NAMALWA (cell line): Measurements from ENCODE around the gene DBX2.
"Not testable (repeated sequence)": the region's sequence is repeated elsewhere in the genome, so short reads cannot be mapped to it uniquely, and the experiment has no call there.

ENCODE experiments used
- DNase-seq: peaks from one replicate; pipeline ENCODE4 v3.0.0-alpha.2; 2015; ENCODE audit warnings: low spot score

Gene DBX2

DNA sequence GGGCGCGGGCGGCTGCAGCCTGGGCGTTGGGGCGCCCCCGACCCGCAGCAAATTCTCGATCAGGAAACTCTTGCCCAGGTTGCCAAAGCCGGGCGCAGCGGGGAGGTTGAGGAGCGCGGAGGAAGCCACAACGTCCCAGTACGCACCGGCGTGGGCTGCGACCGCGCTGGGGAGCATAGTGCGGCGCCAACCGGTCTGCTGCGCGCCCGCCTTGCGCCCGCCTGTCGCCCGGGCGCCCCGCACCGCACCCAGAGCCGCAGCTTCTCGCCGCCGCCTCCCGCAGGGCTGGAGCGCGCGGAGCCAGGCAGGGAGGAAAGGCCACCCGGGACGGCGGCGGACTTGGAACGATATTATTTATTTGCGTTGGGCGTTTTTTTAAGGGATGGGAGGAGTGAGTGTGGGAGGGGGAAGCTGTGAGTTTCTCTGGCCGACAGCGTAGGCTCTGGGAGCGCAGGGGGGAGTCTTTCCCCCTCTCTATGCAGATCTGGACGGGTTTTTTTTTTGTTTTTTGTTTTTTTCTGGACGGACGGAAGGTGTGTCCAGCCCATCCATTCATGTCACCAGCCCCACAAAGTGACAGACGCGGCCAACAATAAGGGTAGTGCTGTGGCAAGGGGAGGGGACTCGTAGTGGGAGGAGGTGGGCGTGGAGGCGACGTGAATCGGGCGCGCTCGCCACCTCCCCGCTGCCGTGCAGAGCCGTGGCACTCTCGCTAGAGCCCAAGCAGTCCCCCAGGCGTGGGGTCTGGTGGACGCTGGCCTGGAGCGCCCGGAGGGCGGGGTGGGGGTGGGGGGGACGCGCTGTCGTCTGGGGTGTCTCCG is at the start of gene DBX2:
TSS of gene DBX2 (minus strand) at position 349 of the 821 bp plus-strand sequence. CDS start at position 177, 172 bp downstream.
- no peak for DNase-seq

GRCh38 chr12:45098766-45099165 is 47.9 kb upstream of the DBX2 start:
- no peak for DNase-seq

DNA sequence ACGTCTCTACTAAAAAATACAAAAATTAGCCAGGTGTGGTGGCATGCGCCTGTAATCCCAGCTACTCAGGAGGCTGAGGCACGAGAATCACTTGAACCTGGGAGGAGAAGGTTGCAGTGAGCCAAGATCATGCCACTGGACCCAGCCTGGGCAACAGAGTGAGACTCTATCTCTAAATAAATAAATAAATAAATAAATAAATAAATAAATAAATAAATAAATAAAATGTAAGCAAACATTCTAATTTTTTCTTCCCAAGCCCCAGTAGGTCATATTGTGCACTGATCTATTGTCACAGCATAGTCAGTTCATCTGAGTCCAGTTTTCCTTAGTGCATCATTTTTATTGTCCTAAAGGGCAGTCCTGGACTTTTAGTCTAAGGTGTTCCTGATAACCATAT is 44.5 kb upstream of the DBX2 start:
- not testable (repeated sequence) for DNase-seq

DNA sequence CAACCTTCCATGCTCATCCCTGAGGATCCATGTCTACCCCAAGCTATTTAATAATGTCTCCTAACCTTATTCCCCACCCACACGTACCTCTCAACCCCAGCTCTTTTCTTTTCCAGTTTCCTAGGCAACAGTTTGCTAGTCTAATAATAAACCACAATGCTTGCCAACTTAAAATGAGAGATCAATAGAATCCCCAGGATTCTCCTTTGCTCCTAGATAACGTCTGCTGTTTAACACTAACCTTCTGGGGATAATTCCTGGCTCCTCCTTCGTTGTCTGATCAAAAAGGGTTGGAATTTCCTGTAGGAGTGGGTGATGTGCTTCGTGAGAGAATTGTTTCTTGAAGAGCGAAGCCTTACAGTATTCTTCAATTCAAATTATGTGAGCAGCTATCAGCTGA is 42.2 kb upstream of the DBX2 start:
- no peak for DNase-seq

GRCh38 chr12:45089411-45090075 is 38.6 kb upstream of the DBX2 start:
- no peak for DNase-seq

- no peak for DNase-seq
Measured at GRCh38 chr12:45088608-45089007, 37.7 kb upstream of the DBX2 start.

GRCh38 chr12:45084248-45084647 is 33.3 kb upstream of the DBX2 start:
- not testable (repeated sequence) for DNase-seq

- no peak for DNase-seq
Measured at GRCh38 chr12:45077251-45077650, 26.4 kb upstream of the DBX2 start.

DNA sequence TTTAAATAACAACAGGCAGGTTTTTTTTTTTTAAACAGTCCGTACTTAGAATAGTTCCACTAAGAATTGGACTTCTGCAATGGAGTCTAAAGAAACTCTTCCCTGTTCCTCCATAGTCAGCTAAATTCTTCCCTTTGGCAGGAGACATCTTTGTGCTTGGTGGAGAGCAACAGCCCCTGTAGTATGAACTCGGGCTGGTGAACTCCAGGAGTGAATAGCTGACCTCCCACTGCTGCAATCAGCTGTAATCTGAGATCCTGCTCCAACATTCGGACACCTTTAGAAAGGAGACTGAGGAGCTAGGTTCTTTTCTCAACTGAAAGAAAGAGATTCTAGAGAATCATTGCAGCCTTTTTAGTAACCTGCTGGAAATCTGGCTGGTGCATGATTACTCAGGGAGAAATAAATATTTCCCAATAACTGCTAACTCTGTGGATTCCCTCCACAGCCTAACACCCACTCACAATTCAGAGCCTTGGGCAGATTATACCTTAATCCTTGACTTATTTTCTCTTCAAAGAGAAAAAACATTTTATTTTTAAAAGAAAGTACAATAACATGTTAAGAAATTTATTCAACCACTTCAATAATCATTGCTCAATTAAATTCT is 25.6 kb upstream of the DBX2 start:
- DNase-seq: no peak

DNA sequence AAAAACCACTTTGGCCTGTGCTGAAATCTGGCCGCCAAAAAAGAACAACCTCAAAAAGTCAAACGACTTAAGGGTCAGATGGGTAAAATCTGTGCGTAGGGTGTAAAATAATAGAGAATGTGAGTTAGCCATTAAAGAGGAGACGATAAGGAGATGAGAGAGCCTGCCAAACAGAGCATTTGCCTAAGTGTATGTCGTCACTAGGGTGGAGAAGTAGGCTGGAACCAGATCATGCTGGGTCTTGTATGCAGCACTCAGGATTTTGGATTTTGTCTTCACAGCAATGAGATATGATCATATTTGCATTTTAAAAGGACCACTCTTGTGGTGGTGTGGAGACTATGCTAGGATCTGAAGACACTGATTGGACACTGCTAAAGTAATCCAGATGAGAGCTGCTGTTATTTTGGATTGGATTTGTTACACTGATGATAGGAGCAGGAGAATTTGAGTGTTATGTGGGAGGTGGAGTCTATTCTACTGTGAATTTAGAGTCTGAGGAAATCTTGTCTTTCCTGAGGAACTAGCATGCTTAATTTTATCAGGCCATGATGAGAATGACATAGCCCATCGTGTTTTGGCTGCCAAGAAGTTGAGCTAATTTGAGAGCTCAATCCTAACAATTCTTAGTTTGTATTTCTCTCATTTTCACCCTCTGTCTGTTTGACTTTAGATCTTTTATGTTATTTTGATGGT is 24.8 kb upstream of the DBX2 start:
- DNase-seq: no peak

DNA sequence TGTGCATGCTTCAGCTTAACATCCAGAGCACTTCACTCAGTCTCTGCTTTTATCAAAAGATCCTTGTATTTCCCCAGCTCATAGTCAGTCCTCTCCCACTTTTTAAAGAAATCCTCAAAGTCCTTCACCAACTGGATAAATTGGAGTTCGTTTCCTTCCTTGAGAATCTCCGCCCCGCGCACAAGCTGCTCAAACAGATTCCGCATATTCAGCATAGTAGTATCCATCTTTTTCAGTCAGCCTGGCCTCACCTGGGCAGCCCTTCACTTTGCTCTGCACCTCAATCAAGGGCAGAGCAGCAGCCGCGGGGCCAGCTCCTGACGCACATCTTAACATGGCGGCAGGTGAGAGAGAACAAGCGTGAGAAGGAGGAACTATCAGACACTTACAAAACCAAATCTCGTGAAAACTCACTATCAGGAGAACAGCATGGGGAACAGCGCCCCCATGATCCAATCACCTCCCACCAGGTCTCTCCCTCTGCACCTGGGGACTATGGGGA is 14.3 kb upstream of the DBX2 start:
- no peak for DNase-seq

DNA sequence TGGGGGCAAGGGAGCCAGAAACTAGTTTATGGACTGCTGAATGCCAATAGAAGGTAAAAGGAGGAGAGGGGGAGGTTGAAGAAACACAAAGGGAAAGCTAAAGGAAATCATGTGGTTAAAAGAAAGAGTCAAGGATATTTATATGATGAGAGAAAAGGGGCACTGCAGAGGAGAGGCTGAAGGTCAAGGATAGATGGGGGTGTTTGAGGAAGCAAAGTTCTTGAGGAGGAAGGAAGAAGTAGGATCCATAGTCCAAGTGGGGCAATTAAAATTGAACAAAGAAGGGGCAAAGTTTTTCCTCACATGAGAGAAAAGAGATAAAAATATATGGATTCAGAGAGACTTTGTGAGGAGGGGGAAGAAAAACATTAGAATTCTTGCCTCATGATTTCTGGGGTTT is 10.1 kb upstream of the DBX2 start:
- DNase-seq: no peak

- no peak for DNase-seq
Measured at GRCh38 chr12:45051572-45052125, 750 bp upstream of the DBX2 start.

GRCh38 chr12:45049912-45050750 is 768 bp downstream of the DBX2 start:
- no peak for DNase-seq

GRCh38 chr12:45042599-45042998 is 8.3 kb downstream of the DBX2 start:
- no peak for DNase-seq

- DNase-seq: no peak
Measured at GRCh38 chr12:45040977-45041376, 9.9 kb downstream of the DBX2 start.

DNA sequence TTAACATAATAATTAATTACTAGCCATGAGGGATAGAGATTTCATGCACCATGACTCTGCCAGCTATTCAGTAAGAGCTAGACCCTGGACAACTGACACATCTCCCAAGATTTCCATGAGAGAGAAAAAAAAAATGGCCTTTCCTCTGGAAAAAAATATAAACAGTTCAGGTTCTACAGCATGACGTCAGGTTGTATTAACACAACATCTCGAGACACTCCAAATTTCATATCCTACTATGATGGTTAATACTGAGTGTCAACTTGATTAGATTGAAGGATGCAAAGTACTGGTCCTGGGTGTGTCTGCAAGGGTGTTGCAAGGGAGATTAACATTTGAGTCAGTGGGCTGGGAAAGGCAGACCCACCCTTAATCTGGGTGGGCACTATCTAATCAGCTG is 11.1 kb downstream of the DBX2 start:
- no peak for DNase-seq

DNA sequence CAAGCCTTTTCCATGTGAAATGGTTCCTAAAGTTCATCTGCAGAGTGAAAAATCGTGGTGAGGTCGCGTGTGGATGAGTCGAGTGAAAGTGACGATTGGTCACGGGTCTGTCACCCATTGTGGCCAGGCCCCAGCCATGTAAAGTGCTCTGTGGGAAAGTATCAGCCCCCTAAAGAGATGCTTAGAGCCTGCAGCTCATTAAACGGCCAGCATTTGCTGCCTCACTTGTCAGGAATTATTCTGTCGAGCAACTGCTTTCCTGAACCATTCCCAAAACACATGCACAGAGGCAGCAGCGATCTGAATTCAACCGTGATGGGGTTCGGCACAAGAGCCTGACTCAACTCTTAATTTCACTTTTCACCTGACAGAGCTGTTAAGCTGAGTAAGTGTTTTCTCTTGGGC is 16.0 kb downstream of the DBX2 start:
- DNase-seq: no peak

- no peak for DNase-seq
Measured at GRCh38 chr12:45017916-45018315, 33.0 kb downstream of the DBX2 start.

DNA sequence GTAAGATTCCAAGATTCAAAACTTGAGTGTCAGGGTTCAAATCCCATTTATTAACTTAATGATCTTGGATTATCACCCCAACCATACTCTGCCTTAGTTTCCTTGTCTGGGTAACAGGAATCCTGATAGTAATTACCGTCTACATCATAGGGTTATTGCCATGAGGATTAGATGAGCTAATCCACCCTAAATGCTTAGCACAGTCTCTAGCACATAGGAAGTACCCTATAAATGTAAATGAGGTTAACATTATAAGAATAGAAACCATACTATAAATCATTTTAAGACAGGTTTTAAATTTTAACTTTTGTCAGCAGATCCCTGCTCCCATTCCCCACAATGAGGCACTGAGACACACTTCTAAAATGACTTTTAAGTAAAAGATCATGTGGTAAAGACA is 36.5 kb downstream of the DBX2 start:
- no peak for DNase-seq

GRCh38 chr12:45012749-45013148 is 38.1 kb downstream of the DBX2 start:
- DNase-seq: no peak
